GM21723 (cell line): ENCODE results near the gene RHBDD3.
"Not testable (repeated sequence)": the region's sequence is repeated elsewhere in the genome, so short reads cannot be mapped to it uniquely, and the experiment has no call there.

Experiments used
- ATAC-seq: cut with Tn5 transposase; IDR thresholded peaks from one replicate; pipeline ENCODE4 v1.9.1; 2021; ENCODE audit warnings: mild to moderate bottlenecking, moderate library complexity; ENCODE audit not compliant: unreplicated experiment

The RHBDD3 gene

GRCh38 chr22:29253561-29254285 is 14.1 kb downstream of the RHBDD3 start:
- no peak for ATAC-seq

GRCh38 chr22:29251981-29252911 is 15.5 kb downstream of the RHBDD3 start:
- no peak for ATAC-seq

DNA sequence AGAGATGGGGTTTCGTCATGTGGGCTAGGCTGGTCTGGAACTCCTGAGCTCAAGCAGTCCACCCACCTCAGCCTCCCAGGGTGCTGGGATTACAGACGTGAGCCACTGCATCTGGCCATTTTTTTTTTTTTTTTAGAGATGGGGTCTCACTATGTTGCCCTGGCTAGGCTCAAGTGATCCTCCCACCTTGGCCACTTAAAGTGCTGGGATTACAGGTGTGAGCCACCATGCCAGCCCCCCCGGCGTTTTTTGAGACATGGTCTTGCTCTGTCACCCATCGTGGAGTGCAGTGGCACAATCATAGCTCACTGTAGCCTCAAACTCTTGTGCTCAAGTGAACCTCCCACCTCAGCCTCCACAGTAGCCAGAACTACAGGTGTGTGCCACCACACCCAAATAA is 16.5 kb downstream of the RHBDD3 start:
- ATAC-seq: no peak

DNA sequence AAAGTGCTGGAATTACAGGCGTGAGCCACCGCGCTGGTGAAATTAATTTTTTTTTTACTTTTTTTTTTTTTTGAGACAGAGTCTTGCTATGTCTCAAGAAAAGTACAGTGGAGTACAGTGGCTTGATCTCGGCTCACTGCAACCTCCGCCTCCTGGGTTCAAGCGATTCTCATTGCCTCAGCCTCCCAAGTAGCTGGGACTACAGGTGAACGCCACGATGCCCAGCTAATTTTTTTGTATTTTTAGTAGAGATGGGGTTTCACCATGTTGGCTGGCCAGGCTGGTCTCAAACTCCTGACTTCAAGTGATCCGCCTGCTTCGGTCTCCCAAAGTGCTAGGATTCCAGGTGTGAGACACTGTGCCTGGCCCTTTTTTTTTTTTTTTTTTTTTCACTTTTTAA is 19.9 kb downstream of the RHBDD3 start:
- not testable (repeated sequence) for ATAC-seq

GRCh38 chr22:29245626-29246385 is 22.0 kb downstream of the RHBDD3 start:
- ATAC-seq: peak; percentile 56

DNA sequence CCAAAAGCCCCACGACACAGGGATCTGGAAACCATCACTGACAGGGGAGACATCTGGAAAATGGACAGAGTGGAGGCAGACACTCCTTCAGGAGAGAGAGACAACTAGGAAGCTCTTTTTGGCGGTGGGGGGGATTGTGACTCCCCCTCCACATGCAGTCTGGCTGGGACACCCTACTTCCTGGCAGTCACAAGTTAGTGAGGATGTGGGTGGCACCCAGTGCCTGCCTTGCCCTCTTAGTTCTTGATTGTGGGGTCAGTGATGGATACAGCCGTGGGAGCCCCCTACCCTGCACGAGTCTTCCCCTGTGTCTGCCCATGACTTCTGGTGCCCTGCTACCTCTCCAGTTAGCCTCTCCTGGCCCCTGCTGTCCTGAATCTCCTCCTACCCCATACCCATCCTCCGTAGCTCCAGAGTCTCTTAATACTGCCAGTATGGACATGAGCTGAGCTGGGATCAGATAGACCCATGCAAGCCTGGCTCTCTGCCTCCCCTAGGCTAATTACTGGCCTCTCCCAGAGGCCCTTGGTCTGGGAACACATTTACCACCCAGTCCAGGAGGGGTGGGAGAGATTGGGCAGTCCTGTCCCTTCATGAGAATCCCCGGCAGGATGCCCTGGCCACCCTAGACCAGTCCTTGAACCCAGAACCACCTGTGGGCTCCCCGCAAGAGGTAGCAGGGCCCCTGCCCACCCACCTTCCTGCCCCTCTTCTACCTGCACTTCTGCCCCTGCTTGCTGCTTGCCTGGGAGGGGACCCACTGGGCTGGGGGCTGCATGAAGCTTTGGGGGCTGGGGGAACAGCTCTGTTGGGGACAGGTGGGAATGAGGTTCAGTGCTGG is 22.8 kb downstream of the RHBDD3 start:
- no peak for ATAC-seq

- ATAC-seq: no peak
Measured at GRCh38 chr22:29243874-29244446, 23.8 kb downstream of the RHBDD3 start.

GRCh38 chr22:29240481-29240880 is 27.3 kb downstream of the RHBDD3 start:
- ATAC-seq: not testable (repeated sequence)

GRCh38 chr22:29233277-29233877 is 34.4 kb downstream of the RHBDD3 start:
- no peak for ATAC-seq

DNA sequence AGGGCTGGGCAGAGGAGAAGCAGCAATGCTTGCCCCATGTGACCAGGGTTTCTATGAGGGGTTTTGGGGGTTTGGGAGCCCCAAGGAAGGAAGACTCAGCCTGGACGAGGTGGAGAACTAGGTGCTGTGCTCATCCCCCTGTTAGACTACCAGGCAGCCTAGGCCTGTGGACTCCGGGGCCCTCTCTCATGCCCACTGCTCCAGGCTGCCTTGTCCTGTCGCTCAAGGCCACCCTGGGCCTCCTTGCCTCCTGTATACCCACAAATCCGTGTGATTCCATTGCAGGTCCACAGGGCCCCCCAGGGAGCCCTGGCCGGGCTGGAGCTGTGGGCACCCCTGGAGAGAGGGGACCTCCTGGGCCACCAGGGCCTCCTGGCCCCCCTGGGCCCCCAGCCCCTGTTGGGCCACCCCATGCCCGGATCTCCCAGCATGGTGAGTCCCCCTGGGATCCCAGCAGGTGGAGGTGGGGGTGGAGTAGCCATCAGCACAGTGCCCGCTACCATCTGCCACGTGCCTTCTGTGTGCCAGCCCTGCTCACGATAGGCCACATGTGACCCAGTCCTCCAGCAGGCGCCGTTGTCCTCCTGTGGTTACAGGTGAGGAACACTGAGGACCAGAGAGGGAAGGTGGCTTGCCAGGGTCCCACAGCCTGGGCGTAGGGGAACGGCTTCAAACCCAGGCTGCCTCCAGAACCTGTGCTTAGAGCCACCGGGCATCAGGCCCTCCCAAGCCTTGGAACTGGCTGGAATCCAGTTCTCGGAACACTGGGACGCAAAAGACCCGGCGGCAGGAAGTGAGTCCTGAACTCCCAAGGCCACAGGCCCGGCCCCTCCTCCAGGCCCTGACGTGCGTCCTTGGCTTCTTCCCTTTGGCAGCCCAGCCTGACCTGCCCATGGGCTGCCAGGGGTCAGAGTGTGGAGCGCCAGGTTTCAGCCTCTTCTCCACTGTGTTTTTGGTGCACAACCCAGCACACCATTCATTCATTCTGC is 35.5 kb downstream of the RHBDD3 start:
- no peak for ATAC-seq

- ATAC-seq: no peak
Measured at GRCh38 chr22:29230972-29231875, 36.6 kb downstream of the RHBDD3 start.

DNA sequence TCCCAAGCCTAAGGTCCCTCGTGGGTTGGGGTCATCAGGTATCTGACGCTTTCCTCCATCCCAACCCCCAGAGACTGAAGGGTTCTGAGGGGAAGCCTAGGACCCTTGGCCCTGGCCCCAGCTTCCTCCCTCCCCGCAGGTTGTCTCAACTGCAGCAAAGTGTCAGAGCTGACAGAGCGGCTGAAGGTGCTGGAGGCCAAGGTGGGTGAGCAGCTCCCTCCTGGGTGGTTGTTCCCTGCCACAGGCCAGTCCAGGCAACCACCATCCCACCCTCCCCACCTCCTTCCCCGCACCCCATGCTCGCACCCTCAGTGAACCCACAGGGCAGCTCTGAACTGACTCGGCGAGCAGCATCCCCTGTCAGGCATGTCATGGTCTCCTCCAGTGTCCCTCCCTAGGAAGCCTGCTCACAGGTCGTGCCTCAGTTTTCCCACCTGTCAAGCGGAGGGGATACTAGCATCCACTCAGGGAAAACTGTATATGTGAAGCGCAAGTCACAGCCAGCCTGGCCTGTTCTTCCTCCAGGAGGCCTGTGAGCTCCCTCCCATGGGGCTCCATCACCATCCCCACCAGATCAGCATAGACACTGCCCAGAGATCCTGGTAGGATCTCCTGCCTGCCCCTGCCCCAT is 41.3 kb downstream of the RHBDD3 start:
- no peak for ATAC-seq

GRCh38 chr22:29225422-29226090 is 42.2 kb downstream of the RHBDD3 start:
- no peak for ATAC-seq

- no peak for ATAC-seq
Measured at GRCh38 chr22:29224859-29225410, 42.8 kb downstream of the RHBDD3 start.

- no peak for ATAC-seq
Measured at GRCh38 chr22:29224121-29224858, 43.5 kb downstream of the RHBDD3 start.
